Measurements from ENCODE around the gene PRKCE.

Gene PRKCE

GRCh38 chr2:45925636-45926366 is 274.3 kb downstream of the PRKCE start:
- peak in 10 of 58 donors; percentile 8 to 65 (median 34) for DNase-seq

- peak in 40 of 58 donors; percentile 17 to 85 (median 48) for DNase-seq
These were observed 277.5 kb downstream of the PRKCE start for GRCh38 chr2:45928946-45929345.

- DNase-seq, result peak in 5 of 58 donors; percentile 3 to 32 (median 8)
These were observed 278.4 kb downstream of the PRKCE start for GRCh38 chr2:45929674-45930395.

DNA sequence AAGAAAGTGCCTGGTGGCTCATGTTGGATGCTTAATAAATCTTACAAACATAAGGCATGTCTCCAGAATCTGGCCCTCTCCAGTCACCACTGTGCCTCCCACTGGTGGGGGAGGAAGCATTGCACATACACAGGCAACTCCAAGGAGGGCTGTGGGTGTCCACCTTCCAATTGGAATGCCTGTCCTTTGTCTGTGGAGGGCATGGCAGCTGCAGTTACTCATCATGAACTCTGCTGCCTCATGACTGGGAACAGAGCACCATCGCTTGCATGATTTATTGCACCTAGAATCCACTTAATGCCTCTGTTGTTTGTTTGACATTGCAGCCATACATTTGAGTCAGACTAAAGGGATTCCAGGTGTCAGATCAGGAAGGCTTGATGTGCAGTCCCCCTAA is 278.9 kb downstream of the PRKCE start:
- DNase-seq, result no peak

DNA sequence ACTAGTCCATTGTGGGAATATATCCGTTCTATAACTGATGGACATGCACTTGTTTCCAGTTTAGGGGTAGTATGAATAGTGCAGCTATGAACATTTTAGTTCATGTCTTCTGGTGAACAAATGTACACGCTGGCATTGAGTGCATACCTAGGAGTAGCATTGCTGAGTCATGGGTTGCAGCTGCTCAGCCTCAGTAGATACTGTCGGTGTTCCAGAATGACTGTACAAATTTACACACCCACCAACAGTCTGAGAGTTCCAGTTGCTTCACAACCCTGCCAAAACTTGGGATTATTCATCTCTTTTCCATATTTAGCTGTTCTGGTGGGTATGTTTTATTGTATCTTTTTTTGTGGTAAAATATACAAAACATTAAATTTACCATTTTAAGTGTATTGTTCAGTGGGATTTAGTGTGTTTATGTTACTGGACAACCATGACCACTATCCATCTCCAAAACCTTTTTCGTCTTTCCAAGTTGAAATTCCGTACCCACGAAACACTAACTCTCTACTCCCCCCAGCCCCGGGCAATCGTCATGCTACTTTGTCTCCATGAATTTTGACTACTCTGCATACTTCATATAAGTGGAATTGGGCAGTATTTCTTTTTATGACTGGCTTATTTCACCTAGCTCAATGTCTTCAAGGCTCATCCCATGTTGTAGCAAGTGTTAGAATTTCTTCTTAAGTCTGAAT is 281.0 kb downstream of the PRKCE start:
- peak in 6 of 58 donors; percentile 7 to 32 (median 16) for DNase-seq

- peak in 55 of 58 donors; percentile 8 to 87 (median 62) for DNase-seq
These were observed 284.5 kb downstream of the PRKCE start for GRCh38 chr2:45935791-45936622.

DNA sequence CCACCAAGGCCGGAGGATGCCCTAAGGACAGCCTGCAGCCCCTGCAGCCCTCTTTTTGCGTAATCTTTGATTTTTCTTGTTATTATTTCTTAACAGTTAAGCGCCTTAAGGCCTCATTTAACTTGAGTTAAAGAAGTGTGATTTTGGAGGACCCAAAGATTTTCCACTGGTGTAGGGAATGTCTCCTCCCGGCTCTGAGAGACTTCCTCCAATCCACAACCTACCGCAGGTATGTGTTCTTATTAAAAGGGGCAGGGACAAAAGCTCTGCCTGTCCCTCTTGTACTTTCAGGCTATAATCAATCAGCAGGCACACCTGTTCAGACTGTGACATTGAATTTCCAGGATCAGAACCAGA is 285.1 kb downstream of the PRKCE start:
- no peak for DNase-seq

GRCh38 chr2:45937990-45938389 is 286.5 kb downstream of the PRKCE start:
- DNase-seq, result no peak

GRCh38 chr2:45938649-45939511 is 287.4 kb downstream of the PRKCE start:
- no peak for DNase-seq

- DNase-seq, result no peak
These were observed 290.2 kb downstream of the PRKCE start for GRCh38 chr2:45941531-45942236.

DNA sequence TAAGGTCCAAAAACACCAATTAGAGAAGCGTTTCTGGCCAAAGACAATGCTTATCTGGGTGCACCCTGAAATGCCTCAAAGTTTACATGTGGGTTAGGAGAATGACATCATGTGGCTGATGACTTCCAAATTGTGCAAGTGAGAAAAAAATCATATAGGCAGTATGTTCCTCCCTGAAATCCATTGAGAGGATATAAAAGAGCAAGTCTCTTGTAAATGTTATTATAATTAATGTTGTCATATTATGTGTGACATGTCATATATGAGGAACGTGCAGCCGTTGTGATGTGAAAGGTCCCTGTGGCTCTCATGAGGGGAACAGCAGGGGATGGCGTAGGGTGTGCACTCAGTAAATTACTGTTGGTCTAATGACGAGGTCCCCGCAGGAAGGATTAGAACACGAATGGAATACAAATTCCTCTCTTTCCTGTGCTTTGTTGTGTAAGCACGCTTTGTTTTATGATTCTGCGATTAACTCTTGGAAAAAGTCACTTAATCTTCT is 290.8 kb downstream of the PRKCE start:
- no peak for DNase-seq

GRCh38 chr2:45943219-45944044 is 292.0 kb downstream of the PRKCE start:
- no peak for DNase-seq

DNA sequence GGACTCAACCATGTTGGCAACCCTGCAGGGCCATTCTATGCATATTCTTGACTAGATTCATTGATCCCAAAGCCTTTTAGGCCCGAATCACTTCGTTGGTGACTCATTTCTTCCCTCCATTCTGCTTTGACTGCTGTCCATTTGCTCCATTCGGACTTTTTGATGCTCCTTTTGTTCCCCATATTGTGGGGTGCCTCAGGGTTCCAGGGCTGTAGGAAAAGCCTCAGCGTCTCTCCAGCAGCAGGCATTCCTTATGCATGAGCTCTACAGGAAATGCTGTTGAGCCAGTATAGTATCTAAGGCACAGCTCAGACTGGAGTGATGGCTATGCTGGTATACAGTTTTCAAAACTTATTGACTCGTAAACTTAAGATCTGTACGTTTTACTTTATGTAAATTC is 292.6 kb downstream of the PRKCE start:
- no peak for DNase-seq

GRCh38 chr2:45945302-45945717 is 293.8 kb downstream of the PRKCE start:
- DNase-seq, result no peak

GRCh38 chr2:45946023-45946422 is 294.5 kb downstream of the PRKCE start:
- no peak for DNase-seq

GRCh38 chr2:45950606-45951005 is 299.1 kb downstream of the PRKCE start:
- DNase-seq, result no peak

DNA sequence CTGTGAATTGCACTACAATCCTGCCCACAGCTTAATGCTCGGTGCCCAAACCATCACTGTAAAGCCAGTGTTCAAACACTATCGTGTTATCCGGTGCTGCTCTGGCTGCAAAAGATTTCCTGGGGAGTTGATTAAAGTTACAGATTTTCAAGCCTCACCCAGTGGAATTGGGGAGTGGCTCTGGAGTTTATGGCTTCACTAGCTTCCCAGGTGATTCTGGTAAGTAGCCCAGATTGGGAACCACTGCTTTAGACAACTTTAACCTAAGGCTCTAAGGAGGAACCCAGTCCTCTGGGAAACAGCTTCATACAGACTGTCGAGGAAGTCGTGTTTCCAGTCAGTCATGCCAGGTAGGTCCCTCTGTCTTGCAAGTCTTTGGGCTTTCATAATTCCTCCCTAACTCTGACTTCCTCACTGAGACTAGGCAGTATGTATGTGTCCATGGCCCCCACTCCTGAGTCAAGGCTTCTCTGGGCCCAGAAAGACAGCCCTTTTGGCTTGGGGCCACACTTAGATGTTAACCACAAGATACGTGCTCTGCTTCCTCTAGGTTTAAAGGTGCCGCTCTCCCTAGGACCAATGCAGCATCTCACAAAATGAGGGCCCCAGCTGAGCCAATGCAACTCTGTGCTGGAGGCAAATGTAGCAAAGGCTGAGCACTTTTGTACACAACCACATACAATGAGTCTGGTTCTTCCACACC is 299.7 kb downstream of the PRKCE start:
- no peak for DNase-seq

GRCh38 chr2:45952591-45952990 is 301.1 kb downstream of the PRKCE start:
- DNase-seq, result no peak

All from anterior cingulate cortex (tissue), 58 donors.